ENCODE measurements around the gene PILRB. TPM values are rescaled to one million over a fixed set of nuclear protein-coding genes. Genes with fewer than 3 reads are reported as not detected.
"Not testable (repeated sequence)": the region's sequence is repeated elsewhere in the genome, so short reads cannot be mapped to it uniquely, and the experiment has no call there.

Gene PILRB
- total RNA-seq, 1 experiment from 2014 or later: 60.2 TPM

GRCh38 chr7:100381531-100382233 is 23.8 kb downstream of the PILRB start:
- H3K27ac ChIP-seq (ENCODE audit: low read depth, low read length); DNase-seq (ENCODE audit: low read depth, low spot score); H3K4me1 ChIP-seq (ENCODE audit: control insufficient read depth in 1 of 2, insufficient read depth in 2 of 2, low read length in 2 of 2); H3K9ac ChIP-seq (ENCODE audit: low read length); H3K27me3 ChIP-seq (ENCODE audit: insufficient read depth, low read length); H3K9me3 ChIP-seq (ENCODE audit: control insufficient read depth in 1 of 2, insufficient read depth in 1 of 2, low read depth in 1 of 2, low read length in 2 of 2); RAD21 ChIA-PET (ENCODE audit: low non-redundant PET in 1 of 2, low total read pairs in 2 of 2, uncharacterized antibody in 2 of 2, unreplicated experiment in 2 of 2); H3K4me3 ChIP-seq (replicated peaks in 1 of 2; ENCODE audit: low read depth in 1 of 2, low read length in 2 of 2); ATAC-seq; H2AFZ ChIP-seq (ENCODE audit: low read depth, low read length, poor library complexity, severe bottlenecking); H3K36me3 ChIP-seq (ENCODE audit: control insufficient read depth in 1 of 2, insufficient read depth in 2 of 2, low read length in 2 of 2); POLR2A ChIA-PET; CTCF ChIA-PET; BruUV-seq (replicated peaks); H3K79me2 ChIP-seq (ENCODE audit: insufficient read depth, low read length); H4K20me1 ChIP-seq (ENCODE audit: insufficient read depth); intact Hi-C loops (cut with micrococcal nuclease); H3K9me2 ChIP-seq (ENCODE audit: insufficient read depth); H3K4me2 ChIP-seq (ENCODE audit: low read length): not testable (repeated sequence)

- H3K9me3 ChIP-seq (ENCODE audit: control insufficient read depth in 1 of 2, insufficient read depth in 1 of 2, low read depth in 1 of 2, low read length in 2 of 2); H3K9me2 ChIP-seq (ENCODE audit: insufficient read depth); intact Hi-C loops (cut with micrococcal nuclease); H3K27me3 ChIP-seq (ENCODE audit: insufficient read depth, low read length); CTCF ChIA-PET; H3K4me1 ChIP-seq (ENCODE audit: control insufficient read depth in 1 of 2, insufficient read depth in 2 of 2, low read length in 2 of 2); H2AFZ ChIP-seq (ENCODE audit: low read depth, low read length, poor library complexity, severe bottlenecking); H3K4me3 ChIP-seq (replicated peaks in 1 of 2; ENCODE audit: low read depth in 1 of 2, low read length in 2 of 2); H3K4me2 ChIP-seq (ENCODE audit: low read length); BruUV-seq (replicated peaks); H3K9ac ChIP-seq (ENCODE audit: low read length); DNase-seq (ENCODE audit: low read depth, low spot score); H4K20me1 ChIP-seq (ENCODE audit: insufficient read depth); RAD21 ChIA-PET (ENCODE audit: low non-redundant PET in 1 of 2, low total read pairs in 2 of 2, uncharacterized antibody in 2 of 2, unreplicated experiment in 2 of 2); H3K79me2 ChIP-seq (ENCODE audit: insufficient read depth, low read length); H3K36me3 ChIP-seq (ENCODE audit: control insufficient read depth in 1 of 2, insufficient read depth in 2 of 2, low read length in 2 of 2); POLR2A ChIA-PET; H3K27ac ChIP-seq (ENCODE audit: low read depth, low read length): not testable (repeated sequence)
- peak; percentile 50 for ATAC-seq
These were observed 24.4 kb downstream of the PILRB start for GRCh38 chr7:100382234-100382853.
